Central memory CD8-positive, alpha-beta T cell (primary cell): ENCODE results near the gene EP400.

Experiments used
- ATAC-seq: fragments of 150-1000 bp; cut with Tn5 transposase; replicated peaks from 2 replicates; pipeline ENCODE4 v1.10.0; 2022; ENCODE audit warnings: mild to moderate bottlenecking, moderate FRiP score, moderate number of reproducible peaks; ENCODE audit not compliant: poor library complexity, severe bottlenecking; ENCODE audit errors: extremely low read depth
- DNase-seq, 2 donors: peaks; one replicate each; pipeline ENCODE4 v3.0.0; 2021; ENCODE audit warnings: low spot score in 2 of 2
- H3K27ac Mint-ChIP-seq: one replicate; pipeline ENCODE4 v1.8.0; 2022; ENCODE audit warnings: low read depth, mild to moderate bottlenecking, moderate library complexity, mixed read lengths
- H3K27me3 Mint-ChIP-seq: one replicate; pipeline ENCODE4 v1.8.0; 2022; ENCODE audit warnings: mixed read lengths
- H3K36me3 Mint-ChIP-seq: one replicate; pipeline ENCODE4 v1.8.0; 2022; ENCODE audit warnings: mild to moderate bottlenecking, moderate library complexity, mixed read lengths; ENCODE audit not compliant: insufficient read depth
- H3K4me1 Mint-ChIP-seq: one replicate; pipeline ENCODE4 v1.8.0; 2022; ENCODE audit warnings: mixed read lengths
- H3K4me3 Mint-ChIP-seq: one replicate; pipeline ENCODE4 v1.8.0; 2022; ENCODE audit warnings: mild to moderate bottlenecking, moderate library complexity, mixed read lengths
- H3K9me3 Mint-ChIP-seq: one replicate; pipeline ENCODE4 v1.8.0; 2022; ENCODE audit warnings: mixed read lengths

The EP400 gene

GRCh38 chr12:132127041-132127440 lies 177.3 kb downstream of the EP400 start:
- Mint-ChIP-seq H3K27me3 (no peaks in the 10 kb centered on the region), H3K36me3 (peaks cover 11% of the 10 kb centered on the region), H3K4me1 (no peaks in the 10 kb centered on the region), H3K27ac (no peak overlapping the region), H3K9me3 (no peaks in the 10 kb centered on the region), H3K4me3 (no peak overlapping the region)
- DNase-seq (no peak), ATAC-seq (no peak)

- Mint-ChIP-seq H3K27ac (no peak overlapping the region), H3K9me3 (no peaks in the 10 kb centered on the region), H3K27me3 (no peaks in the 10 kb centered on the region), H3K4me1 (no peaks in the 10 kb centered on the region), H3K36me3 (peaks cover 10% of the 10 kb centered on the region), H3K4me3 (no peak overlapping the region)
- no peak for ATAC-seq
- DNase-seq = no peak
These were observed 179.3 kb downstream of the EP400 start for GRCh38 chr12:132129007-132129406.

GRCh38 chr12:132130690-132131089 lies 180.9 kb downstream of the EP400 start:
- Mint-ChIP-seq H3K27ac (no peak overlapping the region), H3K27me3 (no peaks in the 10 kb centered on the region)
- ATAC-seq = no peak

More at GRCh38 chr12:132130690-132131089, 180.9 kb downstream of the EP400 start:
- Mint-ChIP-seq H3K9me3 (no peaks in the 10 kb centered on the region), H3K36me3 (peaks cover 6% of the 10 kb centered on the region), H3K4me1 (no peaks in the 10 kb centered on the region), H3K4me3 (no peak overlapping the region)
- DNase-seq = no peak
